Heart left ventricle (tissue), 13 donors: ENCODE data around the gene COX11.

Source experiments
- CTCF ChIP-seq, 12 donors: fragments of 200-600 bp; sonication (generic) in 4 of 12; IDR thresholded peaks; one replicate each; pipeline versions ENCODE4 v1.5.0 to v1.8.0; 2018 to 2022; ENCODE audit warnings: antibody characterized with exemption in 12 of 12, mild to moderate bottlenecking in 5 of 12
- POLR2A ChIP-seq, 2 donors: fragments of 450-650 bp; IDR thresholded peaks; one replicate each; pipeline ENCODE4 v1.6.1; 2017; ENCODE audit warnings: antibody characterized with exemption in 2 of 2, mild to moderate bottlenecking in 2 of 2, moderate library complexity in 2 of 2
- donor health status: ischemic (EF 13 %, LVEDD 7.1; RV severe dilation, severe dysfunction).
- donor health status: DM: no; HTN: yes; CAD: no.
- donor health status: DM: no; HTN: no; CAD: no.
- donor health status: ischemic (EF 25% LVEDD 6.9; RV normal size, moderate dysfunction).
- donor health status: ischemic (EF 25% LVEDD 5.7; RV mildly dilated, moderate dysfunction).
- donor health status: ischemic (EF 35%, LVEDD 5.7; RV mildly dilated, moderate dysfunction).
- donor health status: nonischemic (EF 11% LVEDD 7.7; RV severe dilation, severe dysfunction).
- donor health status: DM: yes; HTN: yes; CAD: no.
- donor health status: PGD.
- donor health status: ischemic (EF 29% LVEDD 5.4; RV normal size, mild dysfunction).
- donor health status: nonischemic (EF 23%, LVEDD 6.1; RV moderate dilation, normal function).

DNA sequence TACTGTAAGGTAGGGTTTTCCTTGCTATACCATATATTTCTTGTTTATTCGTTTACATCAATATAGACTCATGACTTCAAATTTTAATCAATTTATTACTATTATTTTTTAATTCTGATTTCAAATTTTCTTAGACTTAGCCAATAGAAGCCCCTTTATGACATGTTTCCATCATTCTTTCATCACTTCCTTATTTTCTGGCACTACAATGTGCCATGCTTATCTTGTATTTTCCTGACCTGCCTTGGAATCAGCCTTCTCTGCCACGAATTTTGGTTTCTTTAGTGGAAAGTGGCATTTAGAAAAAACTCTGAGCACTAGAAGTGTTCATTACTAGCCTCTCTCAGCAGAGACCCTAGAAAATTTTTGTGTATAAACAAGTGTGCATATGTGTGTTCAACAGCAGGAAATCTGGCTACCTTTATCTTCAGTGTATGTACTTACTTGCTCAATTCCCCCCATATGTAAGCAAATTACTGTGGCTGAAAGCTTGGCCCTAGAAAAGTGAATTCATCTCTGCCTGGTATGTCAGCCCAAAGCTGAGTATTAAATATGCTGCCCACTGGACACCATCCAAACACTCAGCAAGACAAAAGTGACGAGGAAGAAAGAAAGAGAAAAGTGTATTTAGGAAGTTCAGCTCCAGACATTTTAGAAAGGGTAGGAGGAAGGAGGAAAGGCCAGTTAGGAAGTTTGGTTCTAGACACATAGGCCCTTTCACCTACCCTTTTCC, 4.1 kb upstream of the COX11 start:
- TF ChIP-seq CTCF (IDR thresholded peaks at IDR 0.05) (no peak), POLR2A (IDR thresholded peaks at IDR 0.05) (no peak)
